Motor neuron (in vitro differentiated cells): ENCODE measurements around the gene INSM1. TPM values are rescaled to one million over a fixed set of nuclear protein-coding genes. Genes with fewer than 3 reads are reported as not detected.
A peak's percentile ranks its signal among the peaks of the same experiment; 100 is the strongest.

ENCODE experiments used
- ATAC-seq, 8 experiments: fragments of 200-7000 bp; cut with Tn5 transposase; replicated peaks in 6 of 8; 2 replicates each; pipeline ENCODE4 v1.8.0; 2021; ENCODE audit warnings: mild to moderate bottlenecking in 8 of 8, moderate library complexity in 8 of 8
- H3K27ac ChIP-seq, 2 donors: fragments of 250-450 bp; sonication (Bioruptor Pico); 2 replicates each; pipeline ENCODE4 v1.9.0; 2021; ENCODE audit warnings: antibody characterized with exemption in 2 of 2, mild to moderate bottlenecking in 2 of 2, moderate library complexity in 1 of 2
- H3K4me1 ChIP-seq, 2 donors: fragments of 250-450 bp; sonication (Bioruptor Pico); replicated peaks in 1 of 2; 2 replicates each; pipeline ENCODE4 v1.6.1; 2021; ENCODE audit warnings: antibody characterized with exemption in 2 of 2, mild to moderate bottlenecking in 2 of 2, moderate library complexity in 1 of 2
- H3K4me3 ChIP-seq, 5 donors: fragments of 250-450 bp; sonication (Bioruptor Pico); 2 replicates each; pipeline ENCODE4 v1.9.0; 2021; ENCODE audit warnings: antibody characterized with exemption in 5 of 5, mild to moderate bottlenecking in 5 of 5, moderate library complexity in 4 of 5
- WGBS, 10 experiments: fragments of 450-650 bp; shearing (Covaris generic); methylation state at CpG; one replicate each; pipeline ENCODE4 v1.0.0; 2022; 5-methylcytosine and 5-hydroxymethylcytosine counted together
- in situ Hi-C, 9 experiments: fragments of 400-800 bp; cut with MboI; loops; one replicate each; pipeline ENCODE4 v1.15.0; 2021; ENCODE audit warnings: low sequenced_read_pairs in 9 of 9, low pct_unique_long_range_greater_than_20kb in 2 of 9; ENCODE audit not compliant: unreplicated experiment in 9 of 9
- total RNA-seq, 8 experiments: library from RNA; unstranded; fragments of 300-600 nt; gene quantifications; 2 replicates each; pipeline versions ENCODE4 v1.2.3 to v1.2.4, GENCODE V29; 2022

INSM1 gene, protein sequence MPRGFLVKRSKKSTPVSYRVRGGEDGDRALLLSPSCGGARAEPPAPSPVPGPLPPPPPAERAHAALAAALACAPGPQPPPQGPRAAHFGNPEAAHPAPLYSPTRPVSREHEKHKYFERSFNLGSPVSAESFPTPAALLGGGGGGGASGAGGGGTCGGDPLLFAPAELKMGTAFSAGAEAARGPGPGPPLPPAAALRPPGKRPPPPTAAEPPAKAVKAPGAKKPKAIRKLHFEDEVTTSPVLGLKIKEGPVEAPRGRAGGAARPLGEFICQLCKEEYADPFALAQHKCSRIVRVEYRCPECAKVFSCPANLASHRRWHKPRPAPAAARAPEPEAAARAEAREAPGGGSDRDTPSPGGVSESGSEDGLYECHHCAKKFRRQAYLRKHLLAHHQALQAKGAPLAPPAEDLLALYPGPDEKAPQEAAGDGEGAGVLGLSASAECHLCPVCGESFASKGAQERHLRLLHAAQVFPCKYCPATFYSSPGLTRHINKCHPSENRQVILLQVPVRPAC
- 10 to 100 TPM in 1 of 8 experiments, 1 to 10 TPM in 4, under 1 TPM in 1, not detected in 2; 0.56 to 33.1 (median 4.8) TPM for total RNA-seq

- in situ Hi-C loops: loop anchor here in 6 of 9 experiments (25.0 kb wide), 2 partner anchors 195 to 280 kb away; no protein-coding TSS in a partner anchor
- no CpG with 5 or more reads among the region's 108 CpGs for WGBS, 10 experiments
- peak within 1 kb of the TSS; percentile 68 to 81 for H3K27ac ChIP-seq
- peaks cover 13 to 16% of the 10 kb centered on the region in 2 donors for H3K4me1 ChIP-seq
- H3K4me3 ChIP-seq: peak within 1 kb of the TSS; percentile 51 to 82 (median 59)
- peak in 5 of 8 experiments; percentile 62 to 76 (median 66) for ATAC-seq
Measured at GRCh38 chr20:20367575-20368417, at the start of gene INSM1. TSS of gene INSM1 (plus strand) at chr20:20368104. CDS start at chr20:20368268, 164 bp downstream.

GRCh38 chr20:20318365-20319161 lies 49.3 kb upstream of the INSM1 start:
- peak in 3 of 8 experiments; percentile 12 to 94 (median 84) for ATAC-seq
- H3K4me3 ChIP-seq: no peak overlapping the region
- H3K4me1 ChIP-seq: peaks cover 7 to 8% of the 10 kb centered on the region in 2 donors
- 0 to 100% (median 86%) methylated on average over 1 to 6 of the region's 9 CpGs; no CpG with 5 or more reads in 1 of the 10 experiments for WGBS, 10 experiments
- H3K27ac ChIP-seq: no peak overlapping the region
- in situ Hi-C loops: no loop called here

- Histone ChIP-seq H3K27ac (no peak overlapping the region), H3K4me3 (no peak overlapping the region), H3K4me1 (peaks cover 7 to 8% of the 10 kb centered on the region in 2 donors)
- WGBS, 10 experiments: 0 to 89% (median 63%) methylated on average over 1 of the region's 1 CpG
- no peak for ATAC-seq
- in situ Hi-C loops: no loop called here
Measured at GRCh38 chr20:20321134-20321533, 46.8 kb upstream of the INSM1 start.

DNA sequence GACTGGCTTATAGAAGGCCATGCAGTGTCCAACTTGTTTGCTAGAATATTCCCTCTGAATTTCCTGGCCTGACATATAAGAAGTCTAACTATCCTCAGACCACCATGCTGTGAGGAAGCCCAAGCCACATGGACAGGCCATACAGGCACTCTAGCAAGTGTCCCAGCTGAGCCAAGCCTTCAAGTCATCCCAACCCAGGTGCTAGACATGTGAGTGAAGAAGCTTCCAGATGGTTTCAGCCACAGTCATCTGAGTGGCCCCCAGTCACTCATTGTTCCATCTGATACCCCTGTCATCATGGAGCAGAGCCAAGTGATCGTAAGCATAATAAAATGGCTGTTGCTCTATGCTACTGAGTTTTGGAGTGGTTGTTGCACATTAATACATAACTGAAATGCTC lies 46.0 kb upstream of the INSM1 start:
- Histone ChIP-seq H3K4me1 (peaks cover 7 to 8% of the 10 kb centered on the region in 2 donors), H3K27ac (no peak overlapping the region), H3K4me3 (no peak overlapping the region)
- 60 to 86% methylated on average over 1 of the region's 1 CpG; no CpG with 5 or more reads in 8 of the 10 experiments for WGBS, 10 experiments
- ATAC-seq: no peak
- in situ Hi-C loops: no loop called here

DNA sequence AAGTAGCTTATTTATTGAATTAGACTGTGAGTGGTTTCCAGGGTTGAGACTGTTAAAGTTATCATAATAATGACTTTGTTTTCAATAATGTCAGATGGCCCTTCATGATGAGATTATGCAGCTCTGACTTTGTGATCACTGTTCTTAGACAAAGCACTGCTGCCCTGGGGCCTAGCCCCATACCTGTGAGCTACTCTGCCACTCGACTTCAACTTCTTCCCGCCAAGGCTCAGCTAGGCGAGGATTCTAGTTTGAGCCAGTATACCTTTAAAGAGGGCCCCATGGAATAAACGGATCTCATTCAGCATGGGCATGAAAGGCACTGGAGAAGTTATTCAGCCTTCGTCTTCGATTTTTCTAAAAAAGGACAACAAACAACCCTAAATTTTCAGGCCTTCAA lies 45.0 kb upstream of the INSM1 start:
- peak in 1 of 8 experiments; percentile 8 for ATAC-seq
- peaks cover 1 to 2% of the 10 kb centered on the region in 2 donors for H3K4me1 ChIP-seq
- 15 to 100% (median 69%) methylated on average over 1 to 6 of the region's 6 CpGs; no CpG with 5 or more reads in 1 of the 10 experiments for WGBS, 10 experiments
- in situ Hi-C loops: no loop called here
- H3K27ac ChIP-seq: no peak overlapping the region
- no peak overlapping the region for H3K4me3 ChIP-seq

DNA sequence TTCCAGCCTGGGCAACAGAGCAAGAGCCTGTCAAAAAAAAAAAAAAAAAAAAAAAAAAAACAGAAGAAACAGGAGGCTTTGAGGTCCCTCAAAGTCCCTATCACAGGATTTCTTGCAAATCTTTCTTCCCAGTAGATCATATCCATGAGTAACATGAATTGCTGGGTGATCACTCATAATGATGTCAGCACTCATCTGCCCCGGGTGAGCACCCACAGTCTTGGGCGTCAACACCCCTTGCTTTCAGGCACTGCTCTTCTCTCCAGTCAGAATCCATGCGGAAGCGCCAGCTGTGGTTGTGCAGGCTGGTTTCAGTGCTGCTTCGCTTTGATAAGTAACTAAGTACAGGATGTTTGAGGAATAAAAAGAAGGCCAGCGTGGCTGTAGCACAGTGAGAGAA lies 40.2 kb upstream of the INSM1 start:
- no peak overlapping the region for H3K4me3 ChIP-seq
- WGBS, 10 experiments: 40 to 77% (median 72%) methylated on average over 2 to 6 of the region's 6 CpGs; no CpG with 5 or more reads in 6 of the 10 experiments
- no peak overlapping the region for H3K27ac ChIP-seq
- in situ Hi-C loops: no loop called here
- H3K4me1 ChIP-seq: peaks cover 7 to 9% of the 10 kb centered on the region in 2 donors
- ATAC-seq: peak in 1 of 8 experiments; percentile 36

GRCh38 chr20:20329564-20329963 lies 38.3 kb upstream of the INSM1 start:
- no peak for ATAC-seq
- WGBS, 10 experiments: 17 to 100% (median 94%) methylated on average over 1 to 11 of the region's 13 CpGs; no CpG with 5 or more reads in 2 of the 10 experiments
- in situ Hi-C loops: no loop called here
- Histone ChIP-seq H3K27ac (no peak overlapping the region), H3K4me3 (no peak overlapping the region), H3K4me1 (peaks cover 7 to 9% of the 10 kb centered on the region in 2 donors)

- Histone ChIP-seq H3K4me3 (no peak overlapping the region), H3K4me1 (peaks cover 7 to 9% of the 10 kb centered on the region in 2 donors), H3K27ac (no peak overlapping the region)
- WGBS, 10 experiments: 0 to 90% (median 36%) methylated on average over 1 of the region's 1 CpG
- in situ Hi-C loops: no loop called here
- no peak for ATAC-seq
Measured at GRCh38 chr20:20331156-20331555, 36.7 kb upstream of the INSM1 start.

- H3K27ac ChIP-seq: no peak overlapping the region
- in situ Hi-C loops: no loop called here
- ATAC-seq: peak in 5 of 8 experiments; percentile 50 to 92 (median 83)
- peaks cover 7 to 9% of the 10 kb centered on the region in 2 donors for H3K4me1 ChIP-seq
- 41 to 80% (median 60%) methylated on average over 1 to 2 of the region's 2 CpGs; no CpG with 5 or more reads in 5 of the 10 experiments for WGBS, 10 experiments
- no peak overlapping the region for H3K4me3 ChIP-seq
Measured at GRCh38 chr20:20331817-20332216, 36.1 kb upstream of the INSM1 start.

GRCh38 chr20:20333866-20334265 lies 34.0 kb upstream of the INSM1 start:
- in situ Hi-C loops: no loop called here
- 50 to 100% (median 66%) methylated on average over 1 to 6 of the region's 6 CpGs; no CpG with 5 or more reads in 3 of the 10 experiments for whole genome bisulfite sequencing, 10 experiments
- Histone ChIP-seq H3K27ac (no peak overlapping the region), H3K4me3 (no peak overlapping the region), H3K4me1 (peaks cover 7 to 9% of the 10 kb centered on the region in 2 donors)
- ATAC-seq: no peak

- in situ Hi-C loops: no loop called here
- H3K27ac ChIP-seq: no peak overlapping the region
- peaks cover 7 to 9% of the 10 kb centered on the region in 2 donors for H3K4me1 ChIP-seq
- 0 to 100% (median 63%) methylated on average over 1 to 5 of the region's 5 CpGs for WGBS, 10 experiments
- ATAC-seq: no peak
- no peak overlapping the region for H3K4me3 ChIP-seq
Measured at GRCh38 chr20:20334489-20334888, 33.4 kb upstream of the INSM1 start.

- peaks cover 0 to 8% of the 10 kb centered on the region in 2 donors for H3K4me1 ChIP-seq
- H3K4me3 ChIP-seq: no peak overlapping the region
- no peak for ATAC-seq
- in situ Hi-C loops: no loop called here
- no peak overlapping the region for H3K27ac ChIP-seq
- 26 to 96% (median 75%) methylated on average over 2 to 11 of the region's 14 CpGs; no CpG with 5 or more reads in 2 of the 10 experiments for WGBS, 10 experiments
Measured at GRCh38 chr20:20338133-20338730, 29.7 kb upstream of the INSM1 start.
